Putamen (tissue), 1 donor: ENCODE measurements around the gene ANKHD1.

Source experiments
- DNase-seq: peaks from one replicate; pipeline ENCODE4 v3.0.0-alpha.2; 2016; ENCODE audit warnings: low spot score

Gene ANKHD1, protein sequence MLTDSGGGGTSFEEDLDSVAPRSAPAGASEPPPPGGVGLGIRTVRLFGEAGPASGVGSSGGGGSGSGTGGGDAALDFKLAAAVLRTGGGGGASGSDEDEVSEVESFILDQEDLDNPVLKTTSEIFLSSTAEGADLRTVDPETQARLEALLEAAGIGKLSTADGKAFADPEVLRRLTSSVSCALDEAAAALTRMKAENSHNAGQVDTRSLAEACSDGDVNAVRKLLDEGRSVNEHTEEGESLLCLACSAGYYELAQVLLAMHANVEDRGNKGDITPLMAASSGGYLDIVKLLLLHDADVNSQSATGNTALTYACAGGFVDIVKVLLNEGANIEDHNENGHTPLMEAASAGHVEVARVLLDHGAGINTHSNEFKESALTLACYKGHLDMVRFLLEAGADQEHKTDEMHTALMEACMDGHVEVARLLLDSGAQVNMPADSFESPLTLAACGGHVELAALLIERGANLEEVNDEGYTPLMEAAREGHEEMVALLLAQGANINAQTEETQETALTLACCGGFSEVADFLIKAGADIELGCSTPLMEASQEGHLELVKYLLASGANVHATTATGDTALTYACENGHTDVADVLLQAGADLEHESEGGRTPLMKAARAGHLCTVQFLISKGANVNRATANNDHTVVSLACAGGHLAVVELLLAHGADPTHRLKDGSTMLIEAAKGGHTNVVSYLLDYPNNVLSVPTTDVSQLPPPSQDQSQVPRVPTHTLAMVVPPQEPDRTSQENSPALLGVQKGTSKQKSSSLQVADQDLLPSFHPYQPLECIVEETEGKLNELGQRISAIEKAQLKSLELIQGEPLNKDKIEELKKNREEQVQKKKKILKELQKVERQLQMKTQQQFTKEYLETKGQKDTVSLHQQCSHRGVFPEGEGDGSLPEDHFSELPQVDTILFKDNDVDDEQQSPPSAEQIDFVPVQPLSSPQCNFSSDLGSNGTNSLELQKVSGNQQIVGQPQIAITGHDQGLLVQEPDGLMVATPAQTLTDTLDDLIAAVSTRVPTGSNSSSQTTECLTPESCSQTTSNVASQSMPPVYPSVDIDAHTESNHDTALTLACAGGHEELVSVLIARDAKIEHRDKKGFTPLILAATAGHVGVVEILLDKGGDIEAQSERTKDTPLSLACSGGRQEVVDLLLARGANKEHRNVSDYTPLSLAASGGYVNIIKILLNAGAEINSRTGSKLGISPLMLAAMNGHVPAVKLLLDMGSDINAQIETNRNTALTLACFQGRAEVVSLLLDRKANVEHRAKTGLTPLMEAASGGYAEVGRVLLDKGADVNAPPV (N-terminal part only)

DNA sequence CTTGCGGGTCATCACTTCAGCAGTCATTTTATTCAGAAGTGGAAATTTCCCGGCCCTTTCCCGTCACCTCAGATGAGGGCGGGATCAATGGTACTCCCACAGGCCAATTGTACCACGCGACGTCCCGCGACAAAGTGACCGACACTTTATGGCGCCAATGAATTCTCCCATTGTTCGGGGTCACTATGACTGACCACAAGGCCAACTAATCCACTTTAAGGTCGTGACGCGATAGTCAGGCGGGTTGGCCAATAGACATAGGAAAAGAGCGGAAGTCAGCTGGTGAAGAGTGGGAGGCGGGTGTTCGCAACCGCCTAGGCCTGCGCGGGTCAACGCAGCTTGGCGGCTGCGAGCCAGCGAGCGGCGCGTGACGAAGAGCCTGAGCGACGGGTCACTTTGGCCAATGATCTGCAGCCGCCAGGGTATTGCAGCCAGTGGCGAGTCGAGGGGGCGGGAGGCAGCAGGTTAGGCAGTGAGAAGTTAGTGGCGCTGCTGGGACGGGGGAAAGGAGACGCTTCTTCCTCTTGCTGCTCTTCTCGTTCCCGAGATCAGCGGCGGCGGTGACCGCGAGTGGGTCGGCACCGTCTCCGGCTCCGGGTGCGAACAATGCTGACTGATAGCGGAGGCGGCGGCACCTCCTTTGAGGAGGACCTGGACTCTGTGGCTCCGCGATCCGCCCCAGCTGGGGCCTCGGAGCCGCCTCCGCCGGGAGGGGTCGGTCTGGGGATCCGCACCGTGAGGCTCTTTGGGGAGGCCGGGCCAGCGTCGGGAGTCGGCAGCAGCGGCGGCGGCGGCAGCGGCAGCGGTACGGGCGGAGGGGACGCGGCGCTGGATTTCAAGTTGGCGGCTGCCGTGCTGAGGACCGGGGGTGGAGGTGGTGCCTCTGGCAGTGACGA, at the start of gene ANKHD1:
ANKHD1 (plus strand) TSS at position 472 of the 896 bp plus-strand sequence; CDS start at position 607, 135 bp downstream.
- DNase-seq = peak; percentile 100

DNA sequence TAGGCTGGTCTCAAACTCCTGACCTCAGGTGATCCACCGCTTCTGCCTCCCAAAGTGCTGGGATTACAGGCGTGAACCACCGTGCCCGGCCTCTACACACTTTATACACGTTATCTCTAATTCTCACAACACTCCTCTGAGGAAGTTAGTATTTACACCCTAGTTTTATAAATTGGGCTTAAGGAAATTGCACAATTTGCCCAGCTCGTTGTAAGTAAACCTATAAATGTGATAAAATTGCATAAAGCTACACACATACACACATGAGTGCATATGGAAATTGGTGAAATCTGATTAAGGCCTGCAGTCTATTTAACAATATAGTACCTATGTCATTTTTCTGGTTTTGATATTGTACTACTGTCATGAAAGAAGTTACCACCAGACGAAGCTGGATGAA, 46.1 kb upstream of the ANKHD1 start:
- no peak for DNase-seq

DNA sequence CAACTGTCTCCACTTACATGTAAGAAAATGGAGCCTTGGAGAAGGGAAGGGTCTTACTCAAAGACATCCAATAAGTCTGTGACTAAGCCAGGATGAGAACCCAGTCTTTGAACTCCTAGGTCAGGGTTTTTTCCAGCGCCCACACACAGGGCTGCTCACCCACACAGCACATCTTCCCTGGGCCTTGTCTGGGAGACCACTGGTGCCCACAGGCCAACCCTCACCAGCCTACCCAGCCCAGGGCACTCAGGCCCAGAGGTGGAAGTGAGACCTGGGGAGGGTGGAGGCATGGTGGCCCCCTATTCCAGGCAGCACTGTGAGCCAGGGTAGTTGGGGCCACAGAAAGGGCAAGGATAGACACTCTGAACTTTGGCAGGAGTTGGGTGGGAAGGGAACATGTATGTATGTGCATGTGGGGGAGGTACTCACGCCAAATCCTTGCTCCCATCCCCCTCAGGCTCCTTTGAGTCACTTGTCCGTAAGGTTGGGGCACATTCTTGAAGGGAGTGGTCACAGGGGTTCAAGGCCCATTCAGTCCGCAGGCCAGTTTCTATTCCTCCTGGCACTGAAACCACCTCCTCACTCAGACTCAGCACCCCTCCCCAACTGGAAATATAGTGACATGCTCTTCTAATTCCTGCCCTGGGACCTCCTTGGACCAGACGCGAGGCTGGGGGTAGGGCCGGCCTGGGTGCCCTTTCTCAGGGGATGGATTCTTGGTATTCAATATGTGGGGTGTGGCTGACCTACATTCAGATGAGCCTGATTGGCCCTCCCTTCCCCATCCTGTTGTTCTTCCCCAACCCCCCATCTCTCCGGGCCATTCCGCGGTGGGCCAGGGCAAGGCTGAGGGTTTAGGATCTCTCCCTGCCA, 44.5 kb upstream of the ANKHD1 start:
- no peak for DNase-seq

DNA sequence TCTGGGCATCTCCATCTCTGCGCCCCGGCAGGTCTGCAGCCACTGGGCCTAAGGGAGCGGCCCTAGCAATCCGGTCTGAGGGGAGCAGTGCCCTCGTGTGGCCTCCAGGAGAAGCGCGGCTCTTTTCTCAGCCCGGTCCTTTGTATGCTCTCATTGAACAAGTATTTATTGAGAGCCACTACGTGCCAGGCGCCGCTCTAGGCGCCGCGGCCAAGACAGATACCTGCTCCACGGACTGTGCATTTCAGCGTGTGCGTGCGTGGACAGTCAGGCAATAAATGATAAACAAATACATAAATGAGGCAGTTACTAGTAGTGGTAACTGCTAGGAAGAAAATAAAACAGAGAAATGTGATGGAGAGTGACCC, 43.9 kb upstream of the ANKHD1 start:
- DNase-seq = peak; percentile 90

DNA sequence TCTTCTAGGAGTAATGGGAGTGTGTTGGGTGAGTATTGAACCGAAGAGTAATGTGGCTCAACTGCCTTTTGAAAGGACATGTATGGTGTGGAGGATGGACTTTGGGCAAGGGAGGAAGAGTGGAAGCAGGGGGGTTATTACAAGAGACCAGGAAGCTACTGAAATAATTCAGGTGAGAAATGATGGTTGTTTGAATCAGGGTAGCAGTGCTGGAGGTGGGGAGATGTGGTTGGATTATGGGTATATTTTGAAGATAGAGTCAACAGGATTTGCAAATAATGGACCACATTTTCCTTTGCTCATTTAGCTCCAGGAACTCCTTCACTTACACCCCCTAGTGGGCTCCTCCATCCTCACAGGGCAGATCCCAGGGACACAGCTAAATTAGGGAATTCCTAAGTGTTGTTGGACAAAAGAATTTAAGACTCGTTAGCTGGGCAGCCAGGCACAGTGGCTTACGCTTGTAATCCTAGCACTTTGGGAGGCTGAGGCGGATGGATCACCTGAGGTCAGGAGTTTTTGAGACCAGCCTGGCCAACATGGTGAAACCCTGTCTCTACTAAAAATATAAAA, 42.8 kb upstream of the ANKHD1 start:
- DNase-seq = no peak

DNA sequence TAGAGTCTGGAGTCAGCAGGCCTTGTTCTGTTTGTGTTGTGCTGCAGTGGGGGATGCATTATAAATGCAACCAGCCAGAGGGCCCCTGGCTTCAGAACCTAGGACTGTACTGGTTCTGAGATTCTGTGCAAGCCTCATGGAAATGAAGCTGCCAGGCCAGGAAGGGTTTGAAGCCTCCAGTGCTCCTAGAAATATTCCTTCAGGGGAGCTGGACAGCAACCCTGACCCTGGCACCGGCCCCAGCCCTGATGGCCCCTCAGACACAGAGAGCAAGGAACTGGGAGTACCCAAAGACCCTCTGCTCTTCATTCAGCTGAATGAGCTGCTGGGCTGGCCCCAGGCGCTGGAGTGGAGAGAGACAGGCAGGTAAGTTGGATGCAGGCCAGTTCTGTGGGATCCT, 41.5 kb upstream of the ANKHD1 start, which contains the start of gene SLC4A9:
SLC4A9 (plus strand) TSS at position 94 of the 400 bp plus-strand sequence; CDS start at position 137, 43 bp downstream.
- no peak for DNase-seq

DNA sequence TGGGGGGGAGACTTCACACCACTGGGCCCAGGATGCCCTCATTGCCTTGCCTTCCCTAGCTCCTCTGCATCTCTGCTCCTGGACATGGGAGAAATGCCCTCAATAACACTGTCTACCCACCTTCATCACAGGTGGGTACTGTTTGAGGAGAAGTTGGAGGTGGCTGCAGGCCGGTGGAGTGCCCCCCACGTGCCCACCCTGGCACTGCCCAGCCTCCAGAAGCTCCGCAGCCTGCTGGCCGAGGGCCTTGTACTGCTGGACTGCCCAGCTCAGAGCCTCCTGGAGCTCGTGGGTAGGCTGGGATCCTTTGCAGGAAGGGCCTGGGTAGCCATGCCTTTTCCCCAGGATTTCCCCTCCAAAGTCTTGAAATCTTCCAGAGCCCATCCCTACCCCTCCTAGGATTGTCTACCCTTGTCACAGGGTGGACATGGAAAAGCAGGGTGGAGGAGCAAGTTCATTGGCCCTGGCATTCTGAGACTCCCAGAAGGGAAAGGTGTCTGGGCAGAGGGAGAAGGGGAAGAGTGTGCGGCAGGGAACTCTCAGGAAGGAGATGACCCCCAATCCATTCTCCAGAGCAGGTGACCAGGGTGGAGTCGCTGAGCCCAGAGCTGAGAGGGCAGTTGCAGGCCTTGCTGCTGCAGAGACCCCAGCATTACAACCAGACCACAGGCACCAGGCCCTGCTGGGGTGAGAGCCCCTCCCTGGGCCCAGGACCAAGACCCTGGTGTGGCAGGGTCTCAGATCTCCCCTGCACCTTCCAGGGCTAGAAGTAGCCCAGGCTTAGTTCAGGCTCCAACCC, 40.8 kb upstream of the ANKHD1 start:
- no peak for DNase-seq

DNA sequence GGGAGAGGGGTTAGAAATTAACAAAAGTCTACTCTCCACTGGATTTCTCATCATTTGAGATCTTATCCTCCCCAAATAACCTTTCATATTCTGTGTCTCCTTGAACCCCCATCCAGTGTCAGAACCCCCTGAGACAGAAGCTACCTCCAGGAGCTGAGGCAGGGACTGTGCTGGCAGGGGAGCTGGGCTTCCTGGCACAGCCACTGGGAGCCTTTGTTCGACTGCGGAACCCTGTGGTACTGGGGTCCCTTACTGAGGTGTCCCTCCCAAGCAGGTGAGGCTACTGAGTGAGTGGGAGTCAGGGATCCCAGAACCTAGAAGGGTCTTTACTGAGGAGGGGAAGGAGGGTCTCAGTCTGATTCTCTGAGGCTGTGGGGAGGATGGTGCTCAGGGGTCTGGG, 39.7 kb upstream of the ANKHD1 start:
- no peak for DNase-seq

DNA sequence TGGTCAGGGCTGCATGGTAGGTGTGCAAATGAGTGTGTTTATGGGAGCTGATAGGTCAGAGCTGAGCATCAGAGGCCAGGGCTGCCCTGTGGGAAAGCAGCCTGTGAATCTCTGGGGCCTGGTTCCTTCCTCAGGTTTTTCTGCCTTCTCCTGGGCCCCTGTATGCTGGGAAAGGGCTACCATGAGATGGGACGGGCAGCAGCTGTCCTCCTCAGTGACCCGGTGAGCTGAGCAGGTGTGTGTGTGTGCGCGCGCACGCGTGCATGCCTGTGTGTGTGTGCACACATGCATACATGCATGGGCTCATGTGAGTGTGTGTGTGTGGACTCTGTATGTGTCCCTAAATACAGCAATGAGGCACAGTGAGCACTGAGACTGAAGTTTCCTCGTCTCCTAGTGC, 39.3 kb upstream of the ANKHD1 start:
- no peak for DNase-seq

DNA sequence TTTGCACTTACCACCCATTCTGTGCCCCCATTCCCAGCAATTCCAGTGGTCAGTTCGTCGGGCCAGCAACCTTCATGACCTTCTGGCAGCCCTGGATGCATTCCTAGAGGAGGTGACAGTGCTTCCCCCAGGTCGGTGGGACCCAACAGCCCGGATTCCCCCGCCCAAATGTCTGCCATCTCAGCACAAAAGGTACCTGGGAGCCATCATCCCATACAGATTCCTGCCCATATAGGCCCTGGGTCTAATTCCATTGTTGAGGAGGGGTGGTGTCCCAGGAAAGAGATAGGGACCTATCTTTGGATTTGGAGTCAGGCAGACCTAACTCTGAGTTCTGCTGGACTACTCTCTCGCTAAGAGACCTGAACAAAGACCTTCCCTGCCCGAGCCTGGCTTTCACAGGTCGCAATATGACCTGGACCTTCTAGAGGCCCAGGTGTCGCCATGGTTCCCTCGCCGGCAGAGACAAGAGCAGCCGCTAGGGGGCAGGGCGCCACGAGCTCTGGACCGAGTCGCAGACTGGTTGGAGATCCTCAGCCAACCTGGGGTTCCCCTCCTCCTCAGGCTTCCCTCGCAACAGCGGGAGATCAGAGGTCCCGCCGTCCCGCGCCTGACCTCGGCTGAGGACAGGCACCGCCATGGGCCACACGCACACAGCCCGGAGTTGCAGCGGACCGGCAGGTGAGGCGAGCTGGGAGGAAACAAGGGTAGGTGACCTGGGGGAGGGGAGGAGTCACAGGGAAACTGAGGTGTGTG, 38.6 kb upstream of the ANKHD1 start:
- no peak for DNase-seq

DNA sequence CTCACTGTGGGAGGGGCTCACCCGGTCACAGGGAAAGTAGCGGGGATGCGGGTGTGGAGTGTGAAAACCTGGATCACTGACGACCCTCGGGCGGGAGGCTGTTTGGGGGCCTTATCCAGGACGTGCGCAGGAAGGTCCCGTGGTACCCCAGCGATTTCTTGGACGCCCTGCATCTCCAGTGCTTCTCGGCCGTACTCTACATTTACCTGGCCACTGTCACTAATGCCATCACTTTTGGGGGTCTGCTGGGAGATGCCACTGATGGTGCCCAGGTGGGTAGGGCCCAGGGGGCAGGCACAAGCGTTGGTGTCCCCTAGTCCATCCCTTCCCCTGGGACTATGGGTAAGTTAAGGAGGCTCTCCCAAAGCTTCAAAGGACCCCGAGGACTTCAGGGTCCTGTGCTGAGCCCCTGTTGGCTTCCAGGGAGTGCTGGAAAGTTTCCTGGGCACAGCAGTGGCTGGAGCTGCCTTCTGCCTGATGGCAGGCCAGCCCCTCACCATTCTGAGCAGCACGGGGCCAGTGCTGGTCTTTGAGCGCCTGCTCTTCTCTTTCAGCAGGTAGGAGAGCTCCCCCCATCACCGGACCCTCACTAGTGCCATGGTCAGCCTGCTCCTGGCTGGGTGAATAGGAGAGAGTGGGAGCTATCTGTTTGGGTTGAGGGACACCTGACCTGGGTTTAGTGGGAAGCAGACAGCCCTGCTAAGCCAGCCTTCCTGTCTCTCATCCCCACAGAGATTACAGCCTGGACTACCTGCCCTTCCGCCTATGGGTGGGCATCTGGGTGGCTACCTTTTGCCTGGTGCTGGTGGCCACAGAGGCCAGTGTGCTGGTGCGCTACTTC, 37.8 kb upstream of the ANKHD1 start:
- no peak for DNase-seq

DNA sequence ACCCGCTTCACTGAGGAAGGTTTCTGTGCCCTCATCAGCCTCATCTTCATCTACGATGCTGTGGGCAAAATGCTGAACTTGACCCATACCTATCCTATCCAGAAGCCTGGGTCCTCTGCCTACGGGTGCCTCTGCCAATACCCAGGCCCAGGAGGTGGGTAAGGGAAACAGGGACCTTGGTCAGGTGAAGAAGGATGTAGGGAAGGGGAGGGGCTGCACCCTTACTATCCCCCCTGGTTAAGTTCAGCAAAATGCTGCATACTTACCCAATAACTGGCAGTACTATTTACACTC, 37.2 kb upstream of the ANKHD1 start:
- no peak for DNase-seq

DNA sequence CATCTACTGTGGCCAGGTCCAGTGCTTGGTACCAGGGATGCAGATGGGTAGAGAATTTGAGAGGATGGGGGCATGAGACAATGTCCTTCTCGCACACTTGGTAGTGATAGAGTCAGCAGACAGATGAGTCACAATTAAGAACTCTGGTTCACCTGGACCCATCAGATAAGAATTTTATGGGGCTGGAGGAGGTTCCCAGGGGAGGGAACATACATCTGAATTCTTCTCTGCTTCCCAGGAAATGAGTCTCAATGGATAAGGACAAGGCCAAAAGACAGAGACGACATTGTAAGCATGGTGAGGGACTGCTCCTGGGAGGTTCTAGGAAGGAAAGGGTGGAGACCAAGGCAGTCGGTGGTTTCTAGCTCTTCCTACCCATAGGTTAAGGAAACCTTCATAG, 36.4 kb upstream of the ANKHD1 start:
- DNase-seq = no peak

DNA sequence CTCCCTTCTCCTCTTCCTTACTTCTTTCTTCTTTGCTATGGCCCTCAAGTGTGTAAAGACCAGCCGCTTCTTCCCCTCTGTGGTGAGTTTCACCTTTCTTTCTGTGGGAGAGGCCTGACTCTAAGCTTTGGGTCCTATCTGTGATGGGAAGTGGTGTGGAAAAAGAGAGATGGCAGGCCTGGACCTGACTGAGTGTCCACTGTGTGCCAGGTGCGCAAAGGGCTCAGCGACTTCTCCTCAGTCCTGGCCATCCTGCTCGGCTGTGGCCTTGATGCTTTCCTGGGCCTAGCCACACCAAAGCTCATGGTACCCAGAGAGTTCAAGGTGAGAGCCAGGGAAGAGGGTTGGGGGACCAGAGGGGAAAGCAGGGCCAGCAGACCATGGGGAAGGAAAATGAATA, 35.7 kb upstream of the ANKHD1 start:
- no peak for DNase-seq

DNA sequence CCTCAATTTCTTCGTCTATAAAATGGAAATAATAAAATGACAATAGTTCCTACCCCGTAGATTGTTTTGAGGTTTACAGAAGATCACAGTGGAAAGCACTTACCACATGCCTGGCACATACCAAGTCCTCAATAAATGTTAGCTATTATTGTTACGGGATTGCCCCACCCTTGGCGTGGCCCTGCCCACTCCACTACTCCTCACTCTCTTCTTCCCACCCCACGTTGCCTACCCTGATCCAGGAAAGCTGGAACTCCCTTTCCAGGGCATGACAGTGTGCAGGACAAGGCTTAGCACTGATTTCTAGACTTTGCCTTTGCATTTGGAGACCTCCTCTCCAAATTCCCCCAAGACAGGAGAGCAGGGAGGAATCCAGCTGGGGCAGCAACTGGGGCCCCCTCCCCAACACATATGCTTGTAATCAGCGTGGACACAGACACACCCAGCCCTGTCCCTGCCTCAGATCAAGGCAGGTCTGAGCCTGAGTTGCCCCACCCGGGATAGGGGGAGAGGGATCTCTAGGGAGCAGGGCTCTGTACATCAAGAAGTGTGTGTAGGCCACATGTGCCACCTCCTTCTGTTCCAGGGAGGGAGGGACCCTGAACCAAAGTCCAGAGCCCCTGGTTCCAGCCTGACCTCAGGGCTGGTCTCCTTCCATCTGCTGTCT, 34.9 kb upstream of the ANKHD1 start:
- DNase-seq = no peak

DNA sequence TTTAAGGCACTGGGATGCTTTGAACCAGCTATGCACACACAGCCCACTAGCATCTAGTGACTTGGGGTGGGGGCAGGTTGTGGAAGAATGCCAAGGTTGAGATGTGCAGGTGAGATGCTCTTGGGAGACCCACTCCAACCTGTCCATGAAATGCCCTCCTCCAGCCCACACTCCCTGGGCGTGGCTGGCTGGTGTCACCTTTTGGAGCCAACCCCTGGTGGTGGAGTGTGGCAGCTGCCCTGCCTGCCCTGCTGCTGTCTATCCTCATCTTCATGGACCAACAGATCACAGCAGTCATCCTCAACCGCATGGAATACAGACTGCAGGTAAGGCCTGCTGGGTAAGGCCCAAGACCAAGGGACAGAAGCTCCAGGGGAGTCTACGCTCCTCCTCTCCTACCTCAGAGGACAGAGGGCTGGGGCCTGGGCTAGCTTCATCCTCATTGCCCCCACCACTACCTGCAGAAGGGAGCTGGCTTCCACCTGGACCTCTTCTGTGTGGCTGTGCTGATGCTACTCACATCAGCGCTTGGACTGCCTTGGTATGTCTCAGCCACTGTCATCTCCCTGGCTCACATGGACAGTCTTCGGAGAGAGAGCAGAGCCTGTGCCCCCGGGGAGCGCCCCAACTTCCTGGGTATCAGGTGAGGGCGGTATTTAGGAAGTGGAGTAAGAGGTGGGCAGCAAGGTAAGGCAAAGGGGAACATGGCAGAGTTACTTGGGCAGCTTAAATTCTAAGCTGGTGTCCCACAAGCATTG, 34.2 kb upstream of the ANKHD1 start:
- DNase-seq = no peak
